Heart left ventricle (tissue), 16 donors: ENCODE data around the gene FGFRL1. TPM values are rescaled to one million over a fixed set of nuclear protein-coding genes. Genes with fewer than 3 reads are reported as not detected.

Source experiments
- ATAC-seq, 4 donors: fragments of 200-7000 bp; cut with Tn5 transposase; one replicate each; pipeline ENCODE4 v1.9.1; 2020 to 2022; ENCODE audit warnings: moderate library complexity in 4 of 4, mild to moderate bottlenecking in 3 of 4, moderate number of reproducible peaks in 1 of 4
- DNase-seq, 5 donors: peaks; one replicate each; pipeline ENCODE4 v3.0.0-alpha.2; 2020
- H3K27ac ChIP-seq, 12 donors: fragments of 200-600 bp; sonication (generic) in 4 of 12; one replicate each; pipeline versions ENCODE4 v1.5.0 to v1.8.0; 2016 to 2022; ENCODE audit warnings: mild to moderate bottlenecking in 2 of 12
- H3K27me3 ChIP-seq, 9 donors: fragments of 200-600 bp; sonication (generic) in 2 of 9; one replicate each; pipeline versions ENCODE4 v1.5.1 to v1.8.0; 2016 to 2022; ENCODE audit warnings: mild to moderate bottlenecking in 3 of 9
- H3K36me3 ChIP-seq, 9 donors: fragments of 200-600 bp; sonication (generic) in 2 of 9; one replicate each; pipeline versions ENCODE4 v1.5.0 to v1.8.0; 2018 to 2022; ENCODE audit warnings: mild to moderate bottlenecking in 2 of 9
- H3K4me1 ChIP-seq, 12 donors: fragments of 200-600 bp; sonication (generic) in 4 of 12; one replicate each; pipeline versions ENCODE4 v1.5.0 to v1.8.0; 2016 to 2022; ENCODE audit warnings: mild to moderate bottlenecking in 3 of 12
- H3K4me3 ChIP-seq, 12 donors: fragments of 200-600 bp; sonication (generic) in 4 of 12; one replicate each; pipeline versions ENCODE4 v1.5.0 to v1.8.0; 2017 to 2022; ENCODE audit warnings: mild to moderate bottlenecking in 9 of 12, moderate library complexity in 4 of 12
- H3K9me3 ChIP-seq, 12 donors: fragments of 200-600 bp; sonication (generic) in 4 of 12; one replicate each; pipeline versions ENCODE4 v1.5.0 to v1.8.0; 2016 to 2022; ENCODE audit warnings: mild to moderate bottlenecking in 1 of 12
- POLR2A ChIP-seq, 2 donors: fragments of 450-650 bp; IDR thresholded peaks; one replicate each; pipeline ENCODE4 v1.6.1; 2017; ENCODE audit warnings: antibody characterized with exemption in 2 of 2, mild to moderate bottlenecking in 2 of 2, moderate library complexity in 2 of 2
- WGBS, 4 donors: extraction: QIAGEN DNeasy Blood & Tissue Kit in 2 of 4; methylation state at CpG; one replicate each; pipeline versions ENCODE4 v1.1.5 to v1.1.7; 2013 to 2018; 5-methylcytosine and 5-hydroxymethylcytosine counted together
- intact Hi-C, 10 donors: fragments of 100-400 bp; cut with DNase I; formaldehyde crosslinking; loops; one replicate each; pipeline versions ENCODE4 v1.11.1 to v1.14.2; 2022
- polyA plus RNA-seq, 2 donors: library from polyadenylated mRNA; stranded (reverse); fragments of 200-250 nt; gene quantifications; one replicate each; pipeline ENCODE4 v1.2.3, GENCODE V29; 2013
- total RNA-seq, 9 donors: library from RNA; depleted of rRNA in 2 of 9; stranded (reverse); fragments of >200 nt in 2 of 9; fragmentation: NEBNext Ultra II Directional in 3 of 9; extraction: Animal tissue kit (Norgen Biotek cat#: 25700) in 3 of 9; gene quantifications; one replicate each; pipeline versions ENCODE4 v1.1.0 to v1.2.4, GENCODE V29; 2016 to 2023
- TF ChIP-seq, protein P1 (sequence below), 12 donors: fragments of 200-600 bp; sonication (generic) in 4 of 12; IDR thresholded peaks; one replicate each; pipeline versions ENCODE4 v1.5.0 to v1.8.0; 2018 to 2022; ENCODE audit warnings: antibody characterized with exemption in 12 of 12, mild to moderate bottlenecking in 5 of 12
- donor health status: ischemic (EF 13 %, LVEDD 7.1; RV severe dilation, severe dysfunction).
- donor health status: healthy with polysubstance abuse.
- donor health status: DM: no; HTN: yes; CAD: no.
- donor health status: DM: no; HTN: no; CAD: no.
- donor health status: ischemic (EF 25% LVEDD 6.9; RV normal size, moderate dysfunction).
- donor health status: ischemic (EF 25% LVEDD 5.7; RV mildly dilated, moderate dysfunction).
- donor health status: healthy.
- donor health status: DM: yes; HTN: yes; CAD: no.
- donor health status: ischemic (EF 35%, LVEDD 5.7; RV mildly dilated, moderate dysfunction).
- donor health status: nonischemic (EF 11% LVEDD 7.7; RV severe dilation, severe dysfunction).
- donor health status: DM: yes; HTN: yes; CAD: no.
- donor health status: PGD.
- donor health status: ischemic (EF 29% LVEDD 5.4; RV normal size, mild dysfunction).
- donor health status: nonischemic (EF 23%, LVEDD 6.1; RV moderate dilation, normal function).

Gene FGFRL1
- total and polyA plus RNA-seq, 11 donors = 23.6 to 90.7 (median 30.6) TPM

DNA sequence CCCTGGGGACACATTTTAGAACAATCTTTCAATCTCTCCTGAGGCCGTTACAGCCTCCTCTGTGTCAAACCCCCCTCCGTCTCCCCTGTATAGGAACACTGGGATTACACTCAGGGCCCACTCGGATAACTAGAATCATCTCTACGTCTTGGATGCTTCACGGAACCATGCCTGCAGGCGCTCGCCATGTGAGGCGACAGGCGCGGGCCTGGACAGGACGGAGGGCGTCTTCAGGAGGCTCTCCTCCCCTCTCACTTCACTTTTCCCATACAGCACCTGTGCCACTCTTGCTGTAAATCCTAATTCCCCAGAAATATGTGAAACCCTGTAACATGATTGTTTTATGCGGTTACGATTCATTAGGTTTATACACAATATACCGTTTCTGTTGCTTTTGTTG, 28.6 kb upstream of the FGFRL1 start:
- 97 to 98% (median 97%) methylated on average over 15 of the region's 15 CpGs for WGBS, 4 donors
- no peaks in the 10 kb centered on the region for H3K36me3 ChIP-seq

DNA sequence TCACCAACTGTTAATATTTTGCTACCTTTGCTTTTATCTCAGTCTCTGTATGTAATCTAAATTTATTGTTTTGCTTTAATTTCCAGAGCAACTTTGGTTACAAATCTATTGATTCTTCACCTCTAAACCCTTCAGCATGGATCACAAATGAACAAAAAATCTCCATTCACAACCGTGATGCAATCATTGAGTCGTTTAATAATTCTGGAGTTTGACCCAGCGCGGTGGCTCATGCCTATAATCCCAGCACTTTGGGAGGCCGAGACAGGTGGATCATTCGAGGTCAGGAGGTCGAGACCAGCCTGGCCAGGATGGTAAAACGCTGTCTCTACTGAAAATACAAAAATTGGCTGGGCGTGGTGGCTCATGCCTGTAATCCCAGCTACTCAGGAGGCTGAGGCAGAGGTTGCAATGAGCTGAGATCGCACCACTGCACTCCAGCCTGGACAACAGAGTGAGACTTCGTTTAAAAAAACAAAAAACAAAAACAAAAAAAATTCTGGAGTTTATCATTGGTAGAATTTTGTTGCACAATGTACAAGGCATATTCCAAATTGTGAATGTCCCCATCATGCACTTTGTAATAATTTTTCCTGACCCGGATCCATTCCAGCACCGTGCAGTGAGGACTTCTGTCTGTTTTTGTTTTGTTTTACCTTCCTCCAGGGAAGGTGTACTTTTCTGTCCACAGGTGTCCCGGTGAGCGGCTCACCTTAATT, 26.9 kb upstream of the FGFRL1 start:
- H3K27ac ChIP-seq = no peak overlapping the region
- intact Hi-C loops = loop anchor here in 4 of 10 donors (5.0 to 10.0 kb wide), 4 partner anchors 52 to 242 kb away; partner anchors contain the start of genes GAK (in 1 of the 4) and TMEM175 (in 1 of the 4)
- TF ChIP-seq POLR2A (IDR thresholded peaks at IDR 0.05) = no peak
- TF ChIP-seq, protein P1, sequence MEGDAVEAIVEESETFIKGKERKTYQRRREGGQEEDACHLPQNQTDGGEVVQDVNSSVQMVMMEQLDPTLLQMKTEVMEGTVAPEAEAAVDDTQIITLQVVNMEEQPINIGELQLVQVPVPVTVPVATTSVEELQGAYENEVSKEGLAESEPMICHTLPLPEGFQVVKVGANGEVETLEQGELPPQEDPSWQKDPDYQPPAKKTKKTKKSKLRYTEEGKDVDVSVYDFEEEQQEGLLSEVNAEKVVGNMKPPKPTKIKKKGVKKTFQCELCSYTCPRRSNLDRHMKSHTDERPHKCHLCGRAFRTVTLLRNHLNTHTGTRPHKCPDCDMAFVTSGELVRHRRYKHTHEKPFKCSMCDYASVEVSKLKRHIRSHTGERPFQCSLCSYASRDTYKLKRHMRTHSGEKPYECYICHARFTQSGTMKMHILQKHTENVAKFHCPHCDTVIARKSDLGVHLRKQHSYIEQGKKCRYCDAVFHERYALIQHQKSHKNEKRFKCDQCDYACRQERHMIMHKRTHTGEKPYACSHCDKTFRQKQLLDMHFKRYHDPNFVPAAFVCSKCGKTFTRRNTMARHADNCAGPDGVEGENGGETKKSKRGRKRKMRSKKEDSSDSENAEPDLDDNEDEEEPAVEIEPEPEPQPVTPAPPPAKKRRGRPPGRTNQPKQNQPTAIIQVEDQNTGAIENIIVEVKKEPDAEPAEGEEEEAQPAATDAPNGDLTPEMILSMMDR (IDR thresholded peaks at IDR 0.05) = no peak
- peak overlapping the region in 9 of 12 donors; percentile 9 to 75 (median 31) for H3K4me3 ChIP-seq
- 86 to 89% (median 88%) methylated on average over 15 of the region's 15 CpGs for WGBS, 4 donors
- ATAC-seq (no peak), DNase-seq (no peak)
- H3K36me3 ChIP-seq = peaks cover 0 to 3% (median 0%) of the 10 kb centered on the region in 9 donors
- no peaks in the 10 kb centered on the region for H3K27me3 ChIP-seq
- no peaks in the 10 kb centered on the region for H3K9me3 ChIP-seq
- peaks cover 0 to 34% (median 18%) of the 10 kb centered on the region in 12 donors for H3K4me1 ChIP-seq

More for the DNA sequence above, 28.6 kb upstream of the FGFRL1 start:
- TF ChIP-seq POLR2A (IDR thresholded peaks at IDR 0.05) = no peak
- TF ChIP-seq, protein P1 (IDR thresholded peaks at IDR 0.05) = no peak
- Histone ChIP-seq H3K9me3 (no peaks in the 10 kb centered on the region), H3K27ac (no peak overlapping the region), H3K4me1 (peaks cover 0 to 42% (median 16%) of the 10 kb centered on the region in 12 donors), H3K27me3 (no peaks in the 10 kb centered on the region), H3K4me3 (no peak overlapping the region)
- DNase-seq = no peak
- intact Hi-C loops = loop anchor here in 3 of 10 donors (10.0 kb wide), 2 partner anchors 198 to 238 kb away; no protein-coding TSS in a partner anchor
- ATAC-seq = no peak

DNA sequence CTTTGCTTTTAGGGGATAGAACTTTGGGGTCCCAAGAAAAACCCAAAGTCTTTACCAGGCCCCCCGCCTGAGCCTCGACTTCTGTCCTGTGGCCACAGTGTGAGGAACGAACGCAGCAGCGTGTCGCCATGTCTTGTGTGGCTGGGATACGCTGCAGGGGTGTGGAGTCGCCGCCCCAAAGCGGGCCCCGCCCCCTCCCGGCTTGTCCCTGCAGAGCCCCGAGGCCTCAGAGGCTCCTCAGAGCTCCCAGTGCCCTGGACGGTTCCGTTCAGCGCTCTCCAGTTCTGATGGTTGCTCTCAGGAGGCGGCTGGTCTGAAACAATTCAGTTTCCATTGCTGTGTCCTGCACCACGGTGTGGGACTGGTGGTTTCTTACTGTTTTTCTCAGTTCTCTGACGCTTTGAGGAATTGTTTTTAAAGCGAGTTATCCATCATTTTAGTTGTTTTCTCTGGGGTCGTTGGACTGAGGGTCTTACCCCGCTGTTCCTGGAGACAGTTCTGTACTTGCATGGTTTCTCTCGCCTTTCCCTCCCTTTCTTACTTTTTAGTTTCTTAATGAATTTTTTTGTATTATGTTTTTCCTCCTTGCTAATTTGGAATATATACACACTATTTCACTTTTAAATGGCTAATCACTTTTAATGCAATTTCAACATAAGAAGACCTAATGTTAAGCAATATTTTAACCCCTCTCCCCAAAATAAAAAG, 26.1 kb upstream of the FGFRL1 start:
- H3K27me3 ChIP-seq = no peaks in the 10 kb centered on the region
- WGBS, 4 donors = 50 to 65% (median 57%) methylated on average over 16 to 23 of the region's 23 CpGs
- DNase-seq (peak; percentile 66 to 88 (median 82)), ATAC-seq (peak; percentile 66 to 79 (median 75))
- TF ChIP-seq, protein P1 (IDR thresholded peaks at IDR 0.05) = no peak
- TF ChIP-seq POLR2A (IDR thresholded peaks at IDR 0.05) = no peak
- peaks cover 0 to 34% (median 18%) of the 10 kb centered on the region in 12 donors for H3K4me1 ChIP-seq
- H3K4me3 ChIP-seq = peak overlapping the region in 9 of 12 donors; percentile 9 to 75 (median 31)
- intact Hi-C loops = loop anchor here in 4 of 10 donors (5.0 to 10.0 kb wide), 4 partner anchors 53 to 243 kb away; partner anchors contain the start of genes GAK (in 1 of the 4) and TMEM175 (in 1 of the 4)
- peaks cover 0 to 11% (median 0%) of the 10 kb centered on the region in 9 donors for H3K36me3 ChIP-seq
- no peaks in the 10 kb centered on the region for H3K9me3 ChIP-seq
- no peak overlapping the region for H3K27ac ChIP-seq
